COLO668 (cell line): Measurements from ENCODE around the gene NPHP4.
"Not testable (repeated sequence)": the region's sequence is repeated elsewhere in the genome, so short reads cannot be mapped to it uniquely, and the experiment has no call there.

Experiments
- DNase-seq: peaks from one replicate; lab custom pipeline; 2025; ENCODE audit not compliant: unreplicated experiment; lab: John Stamatoyannopoulos, UW

Gene NPHP4

GRCh38 chr1:5936621-5937372 is 55.4 kb downstream of the NPHP4 start:
- DNase-seq = no peak

DNA sequence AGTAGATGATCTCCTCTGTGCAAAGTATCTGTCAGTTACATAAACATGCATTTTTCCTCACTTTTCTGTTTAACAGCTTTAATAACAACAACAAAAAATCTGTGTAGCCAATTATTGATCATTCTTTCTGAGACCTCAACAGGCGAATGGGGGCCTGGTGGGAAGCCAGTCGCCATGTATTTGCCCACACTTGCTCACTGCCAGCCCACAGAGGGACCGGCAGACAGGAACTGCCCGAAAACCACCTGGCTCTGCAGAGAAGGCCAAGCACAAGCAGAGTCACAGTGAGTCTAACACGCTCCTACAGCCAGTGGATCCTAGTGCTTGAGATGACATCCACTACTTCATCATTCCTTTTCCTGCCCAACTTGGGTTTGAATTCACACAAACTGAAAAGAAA is 56.1 kb downstream of the NPHP4 start:
- no peak for DNase-seq

DNA sequence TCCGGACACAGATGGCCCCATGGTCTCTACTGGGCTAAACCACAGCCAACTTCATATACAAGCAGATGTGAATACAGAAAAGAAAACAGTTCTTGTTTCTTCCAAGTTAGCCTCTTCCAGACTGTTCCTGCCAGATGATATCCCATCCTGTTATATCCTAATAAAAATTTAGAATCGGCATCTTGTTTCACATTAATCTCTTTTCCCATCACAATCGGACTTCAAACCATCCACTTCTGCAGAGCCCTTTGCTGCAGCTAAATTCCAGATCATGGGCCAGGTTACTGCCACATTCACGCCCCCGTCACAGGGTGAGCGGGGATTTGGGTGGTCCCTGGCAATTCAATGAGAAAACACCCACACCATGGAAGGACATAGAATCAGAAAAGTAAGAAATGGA is 57.2 kb downstream of the NPHP4 start:
- no peak for DNase-seq

- DNase-seq = no peak
Observed at GRCh38 chr1:5934058-5934884, 58.0 kb downstream of the NPHP4 start.

GRCh38 chr1:5933676-5934057 is 58.6 kb downstream of the NPHP4 start:
- no peak for DNase-seq

DNA sequence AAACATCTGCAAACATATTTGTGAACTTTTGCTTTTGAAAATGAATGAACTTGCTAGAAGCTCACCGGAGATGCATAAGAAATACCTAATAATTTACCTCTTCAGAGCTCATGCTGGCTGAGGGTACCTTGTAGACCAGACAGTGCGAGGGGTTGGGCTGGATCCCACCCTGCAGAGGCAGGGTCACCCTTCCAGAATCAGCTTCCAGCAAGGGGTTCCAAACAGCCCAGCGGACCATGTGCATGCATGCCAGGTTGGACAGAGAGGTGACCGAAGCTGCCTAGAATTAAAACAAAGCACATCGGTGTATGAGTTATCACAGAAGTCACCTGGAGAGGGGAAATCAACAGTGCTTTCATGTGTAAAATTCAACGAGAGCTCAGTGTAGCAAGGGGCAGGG is 59.2 kb downstream of the NPHP4 start:
- no peak for DNase-seq

DNA sequence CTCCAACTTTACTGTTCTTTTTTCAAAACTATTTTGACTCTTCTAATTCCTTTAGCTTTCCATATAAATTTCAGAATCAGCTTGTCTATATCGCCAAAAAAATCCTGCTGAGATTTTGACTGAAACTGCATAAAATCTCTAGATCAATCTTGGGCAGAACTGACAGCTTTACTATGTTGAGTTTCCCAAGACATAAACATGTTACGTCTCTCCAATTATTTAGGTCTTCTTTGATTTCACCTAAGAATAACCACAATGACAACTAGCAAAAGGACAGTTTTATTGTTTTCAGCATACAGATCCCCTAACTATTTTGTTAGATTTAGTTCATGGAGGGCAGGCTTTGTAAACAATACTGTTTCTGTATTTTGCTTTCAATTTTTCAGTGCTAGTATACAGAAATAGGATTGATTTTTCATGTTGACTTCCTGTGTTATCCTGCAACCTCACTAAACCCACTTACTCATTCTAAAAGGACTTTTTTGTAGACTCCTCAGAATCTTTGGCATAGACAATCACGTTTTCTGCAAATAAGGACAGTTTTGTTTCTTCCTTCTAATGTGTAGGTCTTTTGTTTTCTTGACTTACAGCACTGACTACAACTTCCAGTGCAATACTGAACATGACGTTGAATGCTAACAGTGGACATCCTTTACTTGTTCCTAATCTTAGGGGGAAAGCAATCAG is 63.4 kb downstream of the NPHP4 start:
- DNase-seq = no peak

DNA sequence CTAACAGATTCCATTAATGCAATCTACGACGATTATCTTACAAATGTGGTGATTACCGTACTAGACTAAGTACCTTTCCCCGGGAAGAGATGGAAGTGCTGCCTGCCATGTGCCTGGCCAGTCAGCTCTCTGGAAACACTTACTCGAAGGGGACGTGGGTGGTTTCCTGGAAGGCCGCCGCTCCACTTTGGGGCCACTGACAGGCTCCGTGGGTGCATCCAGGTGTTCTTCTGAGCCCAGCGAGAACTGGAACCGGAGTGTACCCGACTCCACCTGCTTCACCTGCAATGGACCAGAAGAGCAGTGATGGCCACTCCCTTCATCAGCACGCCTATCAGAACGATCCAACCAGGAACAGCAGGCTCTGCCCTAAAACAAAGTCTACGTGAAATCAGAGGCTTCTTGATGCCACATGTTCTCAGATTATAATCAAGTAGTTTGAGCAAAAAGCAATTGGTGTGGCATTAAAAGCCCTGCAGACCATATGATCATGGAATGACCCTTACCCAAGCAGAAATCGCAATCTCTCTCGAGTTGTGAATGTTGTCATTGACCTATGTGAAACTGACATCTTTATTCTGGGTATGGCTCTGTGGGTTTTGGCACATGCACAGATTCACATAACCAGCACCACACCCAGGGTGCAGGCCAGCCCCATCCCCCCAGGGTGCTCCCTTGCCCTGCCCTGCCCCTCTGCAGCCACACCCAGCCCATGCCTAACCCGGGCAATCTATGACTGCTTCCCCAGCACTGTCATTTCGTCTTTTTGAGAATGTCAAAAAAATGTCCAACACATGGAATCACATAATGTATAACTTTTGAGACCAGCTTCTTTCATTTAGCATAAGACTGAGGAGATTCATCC is 64.5 kb downstream of the NPHP4 start:
- no peak for DNase-seq

GRCh38 chr1:5926686-5927435 is 65.4 kb downstream of the NPHP4 start:
- DNase-seq = no peak

- DNase-seq = not testable (repeated sequence)
Observed at GRCh38 chr1:5922700-5923330, 69.4 kb downstream of the NPHP4 start.

- DNase-seq = no peak
Observed at GRCh38 chr1:5921671-5922070, 70.6 kb downstream of the NPHP4 start.

DNA sequence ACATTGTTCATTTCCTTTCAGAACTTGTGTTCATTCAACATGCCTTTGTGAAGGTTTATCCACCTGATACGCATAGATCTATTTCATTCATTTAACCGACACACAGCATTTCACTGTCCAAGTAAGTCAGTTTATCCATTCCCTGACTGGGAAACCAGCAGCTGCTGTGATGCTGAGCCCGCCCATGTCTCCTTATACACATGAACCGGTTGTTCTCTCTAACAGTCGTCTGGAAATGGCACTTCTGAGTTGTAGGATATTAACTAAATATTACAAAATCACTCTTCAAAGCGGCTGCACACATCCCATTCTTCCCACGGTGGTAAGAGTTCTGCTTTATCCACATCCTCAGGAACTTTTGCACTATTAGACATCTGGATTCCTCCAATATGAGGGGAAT is 71.1 kb downstream of the NPHP4 start:
- no peak for DNase-seq

GRCh38 chr1:5920201-5920600 is 72.0 kb downstream of the NPHP4 start:
- no peak for DNase-seq

- DNase-seq = no peak
Observed at GRCh38 chr1:5918275-5918649, 74.0 kb downstream of the NPHP4 start.

DNA sequence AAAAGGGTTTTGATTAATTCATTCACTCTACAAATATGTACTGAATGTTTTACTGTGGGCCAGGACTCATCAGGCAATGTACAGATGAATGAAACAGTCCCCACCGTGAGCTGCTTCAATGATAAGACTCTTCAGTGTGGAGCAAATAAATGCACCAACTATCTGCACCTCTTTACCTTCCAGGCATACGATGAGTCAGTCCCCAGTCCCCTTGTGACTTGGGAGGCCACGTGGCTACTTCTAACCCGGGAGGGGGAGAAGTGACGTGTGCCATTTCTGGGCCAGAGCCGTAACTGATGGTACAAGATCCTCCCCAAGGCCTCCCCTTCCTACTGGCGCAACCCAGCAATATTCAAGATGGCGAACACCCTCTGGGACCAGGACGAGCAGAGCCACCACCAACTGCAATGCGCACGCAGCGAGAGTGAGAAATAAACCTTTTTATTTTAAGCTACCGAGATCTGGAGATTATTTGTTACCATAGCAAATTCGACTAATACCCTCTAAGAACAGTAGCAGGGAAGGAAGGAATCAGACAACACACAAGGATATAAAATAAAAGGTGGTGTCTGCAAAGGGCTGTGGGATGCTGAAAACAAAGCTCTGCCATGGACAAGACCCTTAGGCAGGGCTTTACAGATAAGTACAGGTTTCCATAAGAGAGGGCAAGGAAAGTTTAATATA is 74.5 kb downstream of the NPHP4 start:
- no peak for DNase-seq

GRCh38 chr1:5917281-5917590 is 75.0 kb downstream of the NPHP4 start:
- DNase-seq = no peak

DNA sequence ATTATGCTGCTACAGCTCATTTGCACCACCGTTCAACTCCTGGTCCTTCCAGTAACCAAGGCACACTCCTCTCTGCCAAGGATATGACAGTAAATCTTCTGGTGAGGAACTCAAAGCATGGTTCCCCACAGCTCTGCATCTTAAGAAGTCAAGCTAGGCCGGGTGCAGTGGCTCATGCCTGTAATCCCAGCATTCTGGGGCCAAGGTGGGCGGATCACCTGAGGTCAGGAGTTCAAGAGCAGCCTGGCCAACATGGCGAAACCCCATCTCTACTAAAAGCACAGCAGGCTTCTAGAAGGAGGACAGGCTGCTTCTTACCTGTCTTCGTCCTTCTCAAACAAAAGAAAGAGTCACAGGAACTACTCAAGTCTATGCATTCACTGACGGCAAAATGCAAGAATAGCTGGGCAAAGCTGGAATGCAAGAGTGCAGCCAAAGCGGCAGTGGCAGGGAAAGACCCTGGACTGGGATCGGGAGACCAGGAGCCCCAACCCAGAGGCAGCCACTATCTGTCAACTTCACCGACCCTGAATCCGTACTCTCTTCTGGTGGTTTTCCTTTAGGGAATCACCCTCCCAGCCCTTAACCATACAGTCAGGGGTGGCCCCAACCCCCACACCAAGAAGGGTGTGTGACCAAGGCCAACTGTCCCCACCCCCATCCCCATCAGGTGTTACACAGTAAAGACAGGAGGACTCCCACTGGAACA is 75.5 kb downstream of the NPHP4 start:
- no peak for DNase-seq

DNA sequence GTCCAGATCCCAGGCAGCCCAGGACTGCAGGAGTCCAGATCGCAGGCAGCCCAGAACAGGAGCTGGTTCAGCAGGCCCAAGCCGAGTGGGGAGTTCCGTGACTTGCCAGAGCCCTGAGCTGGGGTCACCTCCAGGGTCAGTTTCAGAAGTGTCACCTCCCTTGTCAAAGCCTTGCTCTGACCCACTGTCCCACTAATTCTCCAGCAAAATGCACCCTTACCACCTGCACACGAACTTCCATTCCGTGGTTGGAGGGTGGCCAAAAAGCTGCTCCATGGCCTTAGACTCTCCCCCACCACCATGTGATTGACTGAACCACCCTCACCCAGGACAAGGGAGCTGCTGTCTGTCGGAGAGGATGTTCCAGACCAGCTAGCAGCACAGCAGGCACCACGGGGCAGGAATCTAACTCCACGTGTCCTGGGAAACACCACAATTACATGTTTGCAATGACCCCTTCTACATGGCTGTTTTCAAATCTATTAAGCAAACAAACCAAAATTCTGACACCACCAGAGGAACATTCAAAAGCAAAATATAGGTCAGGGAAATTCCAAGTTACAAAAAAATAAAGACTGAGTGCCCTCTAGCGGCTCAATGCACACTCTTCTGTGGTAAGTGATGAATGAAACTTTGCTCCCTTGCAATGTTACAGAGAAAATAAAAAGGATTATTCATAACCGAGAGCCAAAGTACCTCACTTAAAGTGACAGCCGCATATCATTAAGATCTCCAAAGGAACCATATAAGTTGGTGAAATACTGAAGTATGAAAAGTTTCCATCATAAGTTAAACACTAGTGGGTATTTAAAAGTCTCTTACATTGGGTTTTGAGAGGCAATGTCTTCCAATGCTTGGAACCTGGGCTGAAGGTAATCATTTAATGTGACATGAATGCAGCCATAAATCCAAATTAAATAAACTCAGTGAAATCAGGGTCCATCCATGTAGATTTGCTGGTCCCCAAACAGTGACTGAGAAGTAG is 76.3 kb downstream of the NPHP4 start:
- DNase-seq = peak; percentile 28
